ENCODE measurements around the gene SYPL2.
"Not testable (repeated sequence)": the region's sequence is repeated elsewhere in the genome, so short reads cannot be mapped to it uniquely, and the experiment has no call there.

The SYPL2 gene

GRCh38 chr1:109468903-109469302, 2.6 kb downstream of the SYPL2 start:
- Histone ChIP-seq H2AFZ (ENCODE audit: low read depth, low read length) (no peak overlapping the region), H3K79me2 (ENCODE audit: insufficient read depth, low read length) (no peaks in the 10 kb centered on the region), H3K36me3 (ENCODE audit: insufficient read depth, low read length) (no peaks in the 10 kb centered on the region), H3K9me3 (ENCODE audit: insufficient read depth, low read length, severe bottlenecking) (no peaks in the 10 kb centered on the region), H3K4me2 (ENCODE audit: insufficient read depth, low read length) (no peak overlapping the region), H4K20me1 (ENCODE audit: insufficient read depth, low read length) (no peaks in the 10 kb centered on the region), H3K27me3 (ENCODE audit: insufficient read depth, low read length, poor library complexity) (peaks cover 10% of the 10 kb centered on the region), H3K27ac (ENCODE audit: low read length) (no peak overlapping the region), H3K4me3 (ENCODE audit: low read depth in 1 of 2, low read length in 2 of 2) (no peak overlapping the region), H3K4me1 (ENCODE audit: insufficient read depth, low read length) (no peaks in the 10 kb centered on the region), H3K9ac (ENCODE audit: low read depth, low read length) (no peak overlapping the region)
- ATAC-seq (ENCODE audit: insufficient read depth, low read depth) (no peak), DNase-seq (no peak)
- no peak for TF ChIP-seq EZH2 (IDR thresholded peaks at IDR 0.05; ENCODE audit: borderline replicate concordance, low read depth, low read length, severe bottlenecking)
- TF ChIP-seq CTCF (IDR thresholded peaks at IDR 0.05; ENCODE audit: borderline replicate concordance, extremely low read depth, low read length, poor library complexity, severe bottlenecking): no peak

- Histone ChIP-seq H3K79me2 (ENCODE audit: insufficient read depth, low read length) (no peaks in the 10 kb centered on the region), H3K9me3 (ENCODE audit: insufficient read depth, low read length, severe bottlenecking) (no peaks in the 10 kb centered on the region), H2AFZ (ENCODE audit: low read depth, low read length) (no peak overlapping the region), H3K27me3 (ENCODE audit: insufficient read depth, low read length, poor library complexity) (peaks cover 10% of the 10 kb centered on the region), H3K4me1 (ENCODE audit: insufficient read depth, low read length) (no peaks in the 10 kb centered on the region), H3K9ac (ENCODE audit: low read depth, low read length) (no peak overlapping the region), H3K4me2 (ENCODE audit: insufficient read depth, low read length) (no peak overlapping the region), H4K20me1 (ENCODE audit: insufficient read depth, low read length) (no peaks in the 10 kb centered on the region), H3K4me3 (ENCODE audit: low read depth in 1 of 2, low read length in 2 of 2) (no peak overlapping the region), H3K36me3 (ENCODE audit: insufficient read depth, low read length) (no peaks in the 10 kb centered on the region), H3K27ac (ENCODE audit: low read length) (no peak overlapping the region)
- ATAC-seq (ENCODE audit: insufficient read depth, low read depth): no peak
- no peak for TF ChIP-seq CTCF (IDR thresholded peaks at IDR 0.05; ENCODE audit: borderline replicate concordance, extremely low read depth, low read length, poor library complexity, severe bottlenecking)
- no peak for TF ChIP-seq EZH2 (IDR thresholded peaks at IDR 0.05; ENCODE audit: borderline replicate concordance, low read depth, low read length, severe bottlenecking)
- DNase-seq: no peak
Measured at GRCh38 chr1:109470245-109470644, 3.9 kb downstream of the SYPL2 start.

GRCh38 chr1:109472779-109473178, 6.4 kb downstream of the SYPL2 start:
- H4K20me1 ChIP-seq (ENCODE audit: insufficient read depth, low read length): no peaks in the 10 kb centered on the region
- H3K4me2 ChIP-seq (ENCODE audit: insufficient read depth, low read length): no peak overlapping the region
- no peaks in the 10 kb centered on the region for H3K79me2 ChIP-seq (ENCODE audit: insufficient read depth, low read length)
- ATAC-seq (ENCODE audit: insufficient read depth, low read depth) (no peak), DNase-seq (no peak)
- no peaks in the 10 kb centered on the region for H3K36me3 ChIP-seq (ENCODE audit: insufficient read depth, low read length)
- H3K27me3 ChIP-seq (ENCODE audit: insufficient read depth, low read length, poor library complexity): peaks cover 16% of the 10 kb centered on the region
- H3K4me1 ChIP-seq (ENCODE audit: insufficient read depth, low read length): no peaks in the 10 kb centered on the region
- no peaks in the 10 kb centered on the region for H3K9me3 ChIP-seq (ENCODE audit: insufficient read depth, low read length, severe bottlenecking)
- TF ChIP-seq CTCF (IDR thresholded peaks at IDR 0.05; ENCODE audit: borderline replicate concordance, extremely low read depth, low read length, poor library complexity, severe bottlenecking) (no peak), EZH2 (IDR thresholded peaks at IDR 0.05; ENCODE audit: borderline replicate concordance, low read depth, low read length, severe bottlenecking) (no peak)
- no peak overlapping the region for H3K9ac ChIP-seq (ENCODE audit: low read depth, low read length)
- no peak overlapping the region for H2AFZ ChIP-seq (ENCODE audit: low read depth, low read length)
- H3K4me3 ChIP-seq (ENCODE audit: low read depth in 1 of 2, low read length in 2 of 2): no peak overlapping the region
- H3K27ac ChIP-seq (ENCODE audit: low read length): no peak overlapping the region

GRCh38 chr1:109473284-109474057, 7.1 kb downstream of the SYPL2 start:
- not testable (repeated sequence) for H2AFZ ChIP-seq (ENCODE audit: low read depth, low read length); H3K4me2 ChIP-seq (ENCODE audit: insufficient read depth, low read length); H4K20me1 ChIP-seq (ENCODE audit: insufficient read depth, low read length); H3K4me1 ChIP-seq (ENCODE audit: insufficient read depth, low read length); H3K9me3 ChIP-seq (ENCODE audit: insufficient read depth, low read length, severe bottlenecking); H3K36me3 ChIP-seq (ENCODE audit: insufficient read depth, low read length); H3K27ac ChIP-seq (ENCODE audit: low read length); DNase-seq; H3K9ac ChIP-seq (ENCODE audit: low read depth, low read length); H3K79me2 ChIP-seq (ENCODE audit: insufficient read depth, low read length); ATAC-seq (ENCODE audit: insufficient read depth, low read depth); H3K4me3 ChIP-seq (ENCODE audit: low read depth in 1 of 2, low read length in 2 of 2)
- peaks cover 16% of the 10 kb centered on the region for H3K27me3 ChIP-seq (ENCODE audit: insufficient read depth, low read length, poor library complexity)
